ENCODE data around the gene SAMD13.

Gene SAMD13, protein sequence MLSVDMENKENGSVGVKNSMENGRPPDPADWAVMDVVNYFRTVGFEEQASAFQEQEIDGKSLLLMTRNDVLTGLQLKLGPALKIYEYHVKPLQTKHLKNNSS

DNA sequence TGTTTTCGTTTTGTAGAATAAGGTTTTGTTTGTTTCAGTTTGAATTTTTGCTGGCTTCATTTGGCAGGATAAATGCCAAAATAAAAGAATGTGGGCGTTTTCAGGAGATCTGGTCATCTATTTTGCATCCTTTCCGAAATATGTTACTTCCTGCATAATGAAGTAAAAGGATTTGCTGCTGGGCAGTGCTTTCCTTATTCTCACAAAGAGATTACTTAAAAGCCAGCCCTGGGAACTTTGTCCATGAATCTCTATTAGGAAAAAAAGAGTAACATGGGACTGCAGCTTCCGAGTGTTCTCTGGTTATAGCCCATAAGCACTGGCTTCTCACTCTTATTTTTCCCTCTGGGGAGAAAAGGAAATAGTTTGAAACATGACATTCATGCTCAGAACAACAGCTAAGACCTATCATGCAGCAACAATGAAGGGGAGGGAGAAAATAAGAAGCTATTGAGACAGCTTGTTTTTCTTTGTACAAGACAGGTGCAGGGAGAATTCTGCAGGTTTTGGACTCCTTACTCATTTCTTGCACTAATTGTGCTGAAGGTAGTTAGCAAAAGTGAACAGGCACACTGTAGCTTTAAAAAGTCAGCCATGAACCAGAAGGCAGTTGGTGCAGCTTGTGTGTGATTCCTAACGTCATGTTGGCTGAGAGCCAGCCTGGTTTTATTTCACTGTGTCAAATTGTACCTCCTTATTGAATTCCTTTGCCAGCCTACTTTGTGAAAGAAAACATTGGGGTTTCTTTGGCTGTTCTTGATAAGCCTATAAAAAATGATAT, at the start of gene SAMD13:
TSS of gene SAMD13 (plus strand) at position 705 of the 781 bp plus-strand sequence. CDS start 1,527 bp downstream, outside the sequence.
- DNase-seq (ENCODE audit: low read depth): peak; percentile 19

DNA sequence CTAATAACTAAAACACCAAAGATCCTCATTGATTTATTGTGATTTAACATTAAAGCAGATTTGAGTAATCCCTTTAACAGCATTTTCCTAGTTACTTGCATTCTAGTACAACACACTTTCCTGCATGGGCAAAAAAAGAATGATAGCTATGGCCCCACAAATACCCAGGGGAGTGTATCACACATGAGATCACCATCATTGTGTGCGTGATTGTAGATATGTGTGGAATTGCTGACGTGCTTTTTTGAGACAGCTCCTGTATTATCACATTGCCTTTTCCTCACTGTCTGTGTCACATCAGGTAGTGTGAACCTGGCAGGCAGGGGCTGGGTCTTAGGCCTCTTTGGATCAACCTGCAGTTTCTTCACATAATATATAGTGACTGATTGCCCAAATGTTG, 48.5 kb upstream of the SAMD13 start:
- no peak for DNase-seq (ENCODE audit: low read depth)

- DNase-seq (ENCODE audit: low read depth): no peak
Observed at GRCh38 chr1:84253891-84254290, 47.6 kb upstream of the SAMD13 start.

- no peak for DNase-seq (ENCODE audit: low read depth)
Observed at GRCh38 chr1:84254703-84255238, 46.7 kb upstream of the SAMD13 start.

DNA sequence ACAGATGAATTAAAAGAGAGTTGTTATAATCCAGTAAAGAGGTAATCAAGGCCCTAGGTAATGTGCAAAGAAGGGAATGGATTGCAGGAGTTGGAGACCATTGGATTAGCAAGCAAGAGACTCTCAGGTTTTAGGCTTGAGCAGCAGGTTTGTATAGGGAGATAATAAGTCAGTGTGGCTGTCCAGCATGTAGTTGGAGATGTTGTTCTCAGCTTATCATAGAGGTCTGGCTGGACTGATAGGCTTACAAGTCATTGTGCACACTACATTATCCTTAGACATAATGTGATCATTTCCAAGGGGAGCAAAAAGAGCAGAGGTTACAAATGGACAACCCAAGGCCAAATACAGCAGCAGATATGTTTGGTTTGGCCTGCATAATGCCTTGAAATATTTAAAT, 45.9 kb upstream of the SAMD13 start:
- DNase-seq (ENCODE audit: low read depth): no peak

- DNase-seq (ENCODE audit: low read depth): no peak
Observed at GRCh38 chr1:84257617-84258016, 43.9 kb upstream of the SAMD13 start.

DNA sequence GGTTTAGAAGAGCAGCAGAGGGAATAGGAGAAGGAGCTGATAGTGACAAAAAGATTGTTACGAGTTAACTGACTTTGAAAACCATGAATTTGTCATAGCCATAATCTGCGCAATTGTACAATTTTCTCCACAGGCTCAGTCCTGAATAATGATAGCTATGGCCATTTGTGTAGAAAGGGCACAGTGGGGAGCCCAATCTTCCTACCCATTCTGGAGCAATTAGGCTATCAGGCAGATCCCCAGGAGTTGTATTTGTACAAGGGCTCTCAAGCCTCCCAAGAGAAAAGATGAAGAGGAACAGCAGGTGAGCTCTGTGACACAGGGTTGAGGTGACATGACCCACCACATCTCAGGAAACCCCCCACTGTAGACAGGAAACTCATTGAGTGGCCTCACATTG, 42.1 kb upstream of the SAMD13 start:
- no peak for DNase-seq (ENCODE audit: low read depth)

GRCh38 chr1:84259989-84260388, 41.5 kb upstream of the SAMD13 start:
- DNase-seq (ENCODE audit: low read depth): no peak

- DNase-seq (ENCODE audit: low read depth): no peak
Observed at GRCh38 chr1:84260852-84261518, 40.5 kb upstream of the SAMD13 start.

DNA sequence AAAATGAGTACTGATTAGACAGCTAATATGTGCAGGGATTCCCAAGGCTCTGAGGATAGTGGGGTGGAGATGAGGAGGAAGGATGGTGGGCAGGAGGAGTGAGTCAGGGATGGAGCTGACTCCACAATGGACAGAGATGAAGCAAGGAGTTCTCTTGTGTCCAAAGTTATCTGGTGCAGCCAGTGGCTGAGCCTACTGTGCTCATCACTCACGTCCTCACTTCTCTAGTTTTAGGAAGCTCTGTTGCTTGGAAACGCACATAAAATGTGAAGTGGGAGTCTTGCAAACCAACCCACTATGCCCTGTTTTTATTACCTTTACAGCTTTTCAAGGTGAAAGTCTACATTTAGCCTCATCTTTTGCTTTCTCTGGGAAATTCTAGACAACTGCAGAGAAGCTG, 36.5 kb upstream of the SAMD13 start:
- no peak for DNase-seq (ENCODE audit: low read depth)

GRCh38 chr1:84265867-84266266, 35.6 kb upstream of the SAMD13 start:
- DNase-seq (ENCODE audit: low read depth): no peak

DNA sequence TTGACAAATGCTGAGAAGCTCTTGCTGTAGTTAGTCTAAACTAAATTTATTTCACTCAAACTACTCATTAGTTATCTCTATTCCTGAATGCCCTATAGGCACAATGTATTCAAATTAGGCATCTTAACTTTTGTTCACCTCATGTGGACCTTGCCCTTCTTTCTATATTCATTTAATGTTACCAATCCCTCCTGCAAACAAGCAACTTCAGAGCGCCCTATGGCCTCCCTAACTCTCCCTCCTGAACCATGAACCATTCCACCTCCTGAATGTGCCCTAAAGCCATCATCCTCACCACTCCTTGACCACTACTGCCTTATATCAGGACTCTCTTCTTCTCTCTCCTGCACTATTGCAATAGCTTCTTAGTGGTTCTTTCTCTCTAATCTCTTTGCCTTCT, 34.8 kb upstream of the SAMD13 start:
- DNase-seq (ENCODE audit: low read depth): no peak

GRCh38 chr1:84267476-84267875, 34.0 kb upstream of the SAMD13 start:
- DNase-seq (ENCODE audit: low read depth): no peak

- no peak for DNase-seq (ENCODE audit: low read depth)
Observed at GRCh38 chr1:84268346-84268745, 33.2 kb upstream of the SAMD13 start.

DNA sequence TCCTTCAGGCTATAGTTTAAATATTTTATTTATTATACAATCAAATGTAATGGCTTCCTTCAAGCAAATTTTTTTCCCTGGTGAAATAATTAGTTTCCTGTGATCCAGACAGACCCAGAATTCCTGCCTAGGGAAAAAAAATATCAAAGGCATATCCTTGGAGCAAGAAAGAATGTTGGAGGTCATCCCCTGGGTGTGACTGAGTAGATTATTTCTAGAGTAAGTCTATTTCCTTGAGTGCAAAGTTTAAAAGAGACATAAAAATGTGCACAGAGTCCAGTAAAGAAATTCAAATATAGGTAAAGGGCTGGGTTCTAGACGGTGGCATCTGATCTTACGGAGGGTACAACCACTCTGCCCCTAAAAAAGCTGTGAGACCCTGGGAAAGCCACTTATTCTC, 32.2 kb upstream of the SAMD13 start:
- no peak for DNase-seq (ENCODE audit: low read depth)

GRCh38 chr1:84271441-84272151, 29.9 kb upstream of the SAMD13 start:
- no peak for DNase-seq (ENCODE audit: low read depth)

DNA sequence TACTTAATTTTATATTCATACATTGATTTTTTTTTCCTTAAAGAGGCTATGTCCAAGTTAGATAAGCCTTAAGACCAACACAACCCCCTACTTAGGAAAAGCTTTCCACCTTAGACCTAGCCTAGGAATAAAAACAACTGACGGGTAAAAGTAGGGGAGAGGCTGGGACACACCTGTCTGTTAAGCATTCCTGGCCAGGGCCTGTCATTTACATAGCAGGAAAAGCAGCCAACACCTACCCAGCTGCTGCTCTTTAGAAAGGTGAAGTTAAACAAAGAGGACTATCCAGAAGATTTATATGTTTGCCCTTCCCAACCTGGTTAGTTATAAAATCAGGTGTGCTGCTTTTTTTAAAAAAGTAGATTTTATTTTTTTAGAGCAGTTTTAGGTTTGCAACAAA, 29.1 kb upstream of the SAMD13 start:
- no peak for DNase-seq (ENCODE audit: low read depth)

GRCh38 chr1:84277343-84278059, 24.0 kb upstream of the SAMD13 start:
- no peak for DNase-seq (ENCODE audit: low read depth)

DNA sequence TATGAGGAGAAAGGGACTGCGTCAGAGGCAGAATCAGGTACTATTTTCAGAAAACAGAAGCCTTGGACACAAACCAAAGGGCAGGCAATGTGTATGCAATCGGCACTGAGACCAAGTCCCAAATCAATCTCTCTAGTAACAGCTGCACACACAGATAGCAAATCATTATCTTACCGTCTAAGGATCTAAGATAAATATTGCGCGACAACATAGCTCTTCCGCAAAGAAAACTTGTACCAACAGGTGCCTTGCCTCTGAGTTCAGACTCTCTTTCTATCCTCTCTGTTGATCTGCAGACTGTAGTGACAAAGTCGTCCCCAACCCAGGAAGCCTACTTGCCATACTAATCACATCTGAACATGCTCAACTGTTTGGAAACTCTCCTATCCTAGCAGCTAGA, 22.6 kb upstream of the SAMD13 start:
- no peak for DNase-seq (ENCODE audit: low read depth)

- no peak for DNase-seq (ENCODE audit: low read depth)
Observed at GRCh38 chr1:84280912-84281311, 20.6 kb upstream of the SAMD13 start.

DNA sequence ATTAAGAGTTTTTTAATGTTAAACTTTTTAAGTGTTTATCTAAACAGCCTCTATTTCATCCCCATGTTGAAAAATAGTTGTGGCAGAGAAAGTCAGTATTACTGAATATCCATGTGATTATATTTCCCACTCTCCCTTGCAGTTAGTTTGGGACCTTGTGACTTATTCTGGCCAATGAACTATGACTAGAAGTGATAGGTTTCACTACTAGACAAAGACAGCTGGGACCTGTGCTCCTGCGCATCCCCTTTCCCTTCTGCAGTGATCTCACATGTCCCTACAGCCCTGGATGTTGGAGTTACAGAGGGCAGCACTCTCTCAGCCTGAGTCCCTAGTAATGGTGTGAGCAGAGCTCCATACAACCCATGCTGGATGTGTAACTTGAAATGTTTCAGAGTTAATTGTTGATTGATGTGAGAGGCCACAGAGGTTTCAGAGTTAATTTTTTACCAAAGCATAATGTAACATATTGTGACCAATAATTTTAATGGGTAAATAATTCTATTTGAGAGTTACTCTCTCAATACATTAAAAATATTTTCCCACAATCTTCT, 18.7 kb upstream of the SAMD13 start:
- no peak for DNase-seq (ENCODE audit: low read depth)

GRCh38 chr1:84283381-84283780, 18.1 kb upstream of the SAMD13 start:
- no peak for DNase-seq (ENCODE audit: low read depth)

Measured in activated T-cell treated with anti-CD3 and anti-CD28 coated beads for 48 hours (primary cell).